Measurements from ENCODE around the gene CNKSR1.

GRCh38 chr1:26218906-26219494 lies 41.7 kb downstream of the CNKSR1 start:
- TF ChIP-seq CTCF (conservative IDR thresholded peaks at IDR 0.05 in 1 of 2, IDR thresholded peaks at IDR 0.05 in 1 of 2; ENCODE audit: low read depth in 1 of 2, low read length in 2 of 2) (no peak), EZH2 (IDR thresholded peaks at IDR 0.05; ENCODE audit: low read length, missing control alignments) (no peak)

All from fibroblast of lung (primary cell).